Stimulated activated CD8-positive, alpha-beta memory T cell treated with anti-CD3 and anti-CD28 coated beads, Interleukin-15, amount 100 ng/mL, for 24 hours (primary cell): ENCODE results near the gene TTC32.
"Not testable (repeated sequence)": the region's sequence is repeated elsewhere in the genome, so short reads cannot be mapped to it uniquely, and the experiment has no call there.

ENCODE experiments used
- DNase-seq: peaks from one replicate; pipeline ENCODE4 v3.0.0-alpha.2; 2020; ENCODE audit warnings: low read depth

TTC32 gene

GRCh38 chr2:19899985-19900930 lies 1.5 kb downstream of the TTC32 start:
- no peak for DNase-seq

DNA sequence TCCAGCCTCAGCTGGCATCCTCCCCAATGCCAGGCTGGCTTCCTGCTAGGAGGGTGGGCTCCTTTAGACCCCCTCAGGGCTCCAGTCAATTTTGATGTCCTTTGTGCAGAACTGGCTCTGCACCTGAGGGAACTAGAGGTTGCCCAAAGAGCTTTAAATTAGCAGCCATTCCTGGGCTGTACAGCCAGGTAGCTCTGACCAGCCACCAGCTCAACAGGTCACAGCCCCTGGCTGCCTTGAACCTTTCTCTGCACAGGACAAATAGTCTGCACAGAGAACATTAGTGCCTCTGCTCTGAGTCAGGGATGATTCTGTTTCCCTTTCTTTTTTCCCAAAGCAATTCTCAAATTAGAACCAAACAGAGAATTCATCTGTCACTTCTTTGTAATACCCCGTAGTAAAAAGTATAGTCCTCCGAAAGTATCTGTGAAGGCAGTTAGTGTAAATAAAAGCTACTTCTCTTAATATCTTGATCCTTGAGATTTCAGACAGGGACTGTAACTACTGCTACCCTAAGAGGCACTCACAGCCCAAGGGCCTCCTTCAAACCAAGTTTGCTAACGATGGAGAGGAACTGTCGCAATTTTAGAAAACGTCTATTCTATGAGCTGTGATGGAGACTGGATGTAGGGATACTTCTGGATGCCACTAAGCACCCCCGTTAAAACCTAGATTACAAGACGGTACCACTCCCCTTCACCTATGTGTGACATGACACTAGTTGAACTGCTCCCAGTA lies 3.0 kb downstream of the TTC32 start:
- DNase-seq, result no peak

DNA sequence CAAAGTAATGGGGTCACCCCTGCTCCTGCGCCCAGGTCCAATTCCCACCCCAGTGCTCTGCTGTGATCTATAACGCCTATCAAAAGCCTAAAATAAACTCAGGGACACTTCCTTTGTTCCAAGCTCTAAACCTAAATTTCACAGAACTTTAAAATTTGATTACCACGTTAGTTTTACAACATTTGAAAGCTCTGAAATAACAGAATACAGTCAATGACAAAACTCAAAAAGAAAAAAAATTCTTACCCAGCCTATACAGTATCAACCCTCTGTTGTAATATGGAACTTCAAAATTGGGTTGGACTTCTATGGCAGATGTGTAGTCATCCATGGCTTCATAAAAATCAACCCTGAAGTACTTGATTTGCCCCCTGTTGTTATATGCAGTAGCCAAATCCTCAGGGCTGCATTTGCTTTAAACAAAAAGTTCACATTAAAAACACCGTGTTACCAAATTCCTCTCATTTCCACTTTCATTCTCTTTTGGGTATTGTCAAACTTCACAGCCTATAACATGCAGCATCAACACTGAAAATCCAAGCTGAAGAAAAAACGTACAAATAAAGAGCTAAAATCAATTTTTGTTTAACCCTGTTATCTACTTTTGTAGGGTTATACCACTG lies 4.0 kb downstream of the TTC32 start:
- no peak for DNase-seq

DNA sequence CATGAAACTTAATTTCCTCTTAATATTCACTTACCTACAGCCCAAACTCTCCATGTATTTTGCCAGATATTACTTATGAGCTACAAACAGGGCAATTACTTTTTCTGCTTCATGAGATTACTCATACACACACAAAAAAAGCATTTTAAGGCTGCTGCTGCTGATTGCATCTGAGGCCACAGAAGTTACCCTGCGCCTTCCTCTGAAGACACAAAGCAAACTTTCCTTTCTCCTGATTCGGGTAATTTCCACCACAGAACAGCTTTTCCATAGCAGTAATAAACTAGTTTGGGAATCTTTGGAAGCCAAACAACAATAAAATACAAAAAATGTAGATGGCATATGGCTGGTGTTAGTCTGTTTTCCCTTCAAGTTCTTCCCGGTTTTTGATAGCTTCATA lies 6.2 kb downstream of the TTC32 start:
- no peak for DNase-seq

- no peak for DNase-seq
Measured at GRCh38 chr2:19894134-19894792, 7.5 kb downstream of the TTC32 start.

DNA sequence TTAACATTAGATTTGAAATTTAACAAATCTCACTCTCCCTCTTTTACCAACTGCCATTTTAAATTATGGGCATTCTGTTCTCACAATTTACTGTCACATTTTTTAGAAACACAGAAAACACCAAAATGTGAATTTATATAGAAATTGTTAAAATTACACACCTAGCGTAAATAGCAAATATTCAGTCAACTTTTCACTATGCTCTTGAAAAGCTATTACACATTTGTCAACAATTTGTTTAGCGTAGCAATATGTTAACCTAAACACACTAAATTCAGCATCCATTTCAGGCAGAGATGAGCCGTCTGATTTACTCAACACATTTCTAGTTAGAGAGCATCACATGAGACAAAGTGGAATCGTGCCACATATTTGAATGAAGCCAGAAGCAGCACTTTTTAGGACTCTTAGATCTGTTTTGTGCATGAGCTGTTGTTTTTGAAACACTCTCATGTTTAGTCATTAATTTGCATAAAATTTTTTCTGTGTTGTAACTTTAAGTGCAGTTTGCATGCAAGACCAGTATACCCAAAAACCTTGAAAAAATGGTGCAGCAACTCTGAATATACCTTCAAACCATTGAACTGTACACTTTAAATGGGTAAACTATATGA lies 8.2 kb downstream of the TTC32 start:
- no peak for DNase-seq

DNA sequence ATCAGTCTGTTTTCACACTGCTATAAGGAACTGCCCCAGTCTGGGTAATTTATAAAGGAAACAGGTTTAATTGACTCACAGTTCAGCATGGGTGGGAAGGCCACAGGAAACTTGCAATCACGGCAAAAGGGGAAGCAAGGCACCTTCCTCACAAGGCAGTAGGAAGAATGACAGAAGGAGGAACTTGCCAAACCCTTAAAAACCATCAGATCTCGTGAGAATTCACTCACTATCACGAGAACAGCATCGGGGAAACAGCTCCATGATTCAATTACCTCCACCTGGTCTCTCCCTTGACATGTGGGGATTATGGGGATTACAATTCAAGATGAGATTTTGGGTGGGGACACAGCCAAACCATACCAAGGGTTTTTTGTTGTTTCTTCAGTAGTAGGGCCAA lies 9.8 kb downstream of the TTC32 start:
- DNase-seq, result not testable (repeated sequence)

DNA sequence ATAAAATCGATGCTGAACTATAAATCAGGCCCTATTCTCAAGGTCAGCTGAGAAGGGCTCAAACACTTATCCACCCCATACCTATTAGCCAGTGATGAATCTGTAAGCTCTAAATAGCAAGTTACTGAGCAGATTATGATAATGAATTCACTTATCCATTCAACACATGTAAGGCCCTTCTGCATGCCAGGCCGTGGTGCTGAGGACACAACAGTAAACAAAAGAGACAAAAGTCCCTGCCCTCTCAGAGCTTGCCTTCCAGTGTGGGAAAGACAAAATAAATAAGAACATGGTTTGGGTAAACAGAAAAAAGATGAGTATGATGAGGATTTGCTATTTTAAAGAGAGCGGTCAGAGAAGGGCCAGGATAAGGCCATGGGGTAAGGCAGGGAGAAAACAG lies 11.7 kb downstream of the TTC32 start:
- no peak for DNase-seq

GRCh38 chr2:19888831-19889230 lies 13.0 kb downstream of the TTC32 start:
- no peak for DNase-seq

DNA sequence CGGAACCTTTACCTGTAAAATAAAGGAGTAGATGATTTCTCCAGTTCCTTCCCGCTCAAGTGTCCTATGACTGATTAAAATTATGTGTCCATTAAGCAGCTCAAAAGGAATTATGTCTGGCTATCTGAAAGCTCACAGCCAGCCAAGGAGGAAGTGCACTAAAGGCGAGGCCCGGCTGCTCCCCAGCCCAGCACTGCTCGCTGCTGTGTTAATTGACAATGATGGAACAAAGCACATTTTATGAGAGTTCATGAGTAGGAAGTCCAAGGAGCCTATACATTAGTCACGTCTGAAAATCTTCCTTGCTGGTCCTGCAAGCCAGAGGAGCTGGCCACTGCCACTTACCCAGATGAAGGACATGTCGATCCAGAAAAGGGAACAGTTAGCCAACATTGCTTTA lies 14.3 kb downstream of the TTC32 start:
- DNase-seq, result no peak

DNA sequence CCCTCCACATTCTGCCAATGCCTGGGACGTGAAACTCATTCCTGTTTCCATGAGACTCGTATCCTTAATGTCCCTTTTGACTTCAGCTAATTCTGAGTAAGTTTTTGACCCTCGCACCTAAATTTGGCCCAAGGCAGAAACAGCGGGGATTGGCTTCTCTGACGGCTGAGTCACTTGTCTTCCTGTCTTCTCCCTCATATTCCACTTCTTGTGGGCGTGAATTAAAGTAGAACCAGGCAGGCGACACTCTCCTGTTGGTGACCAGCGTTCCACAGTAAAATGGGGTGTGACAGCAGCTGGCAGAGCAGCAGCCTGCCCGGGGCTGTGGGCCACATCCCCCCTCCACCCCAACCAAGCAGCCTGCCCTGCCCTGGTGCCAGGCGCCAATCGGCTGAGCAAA lies 15.5 kb downstream of the TTC32 start:
- no peak for DNase-seq

GRCh38 chr2:19885791-19886190 lies 16.0 kb downstream of the TTC32 start:
- no peak for DNase-seq

GRCh38 chr2:19883971-19884720 lies 17.6 kb downstream of the TTC32 start:
- DNase-seq, result no peak

DNA sequence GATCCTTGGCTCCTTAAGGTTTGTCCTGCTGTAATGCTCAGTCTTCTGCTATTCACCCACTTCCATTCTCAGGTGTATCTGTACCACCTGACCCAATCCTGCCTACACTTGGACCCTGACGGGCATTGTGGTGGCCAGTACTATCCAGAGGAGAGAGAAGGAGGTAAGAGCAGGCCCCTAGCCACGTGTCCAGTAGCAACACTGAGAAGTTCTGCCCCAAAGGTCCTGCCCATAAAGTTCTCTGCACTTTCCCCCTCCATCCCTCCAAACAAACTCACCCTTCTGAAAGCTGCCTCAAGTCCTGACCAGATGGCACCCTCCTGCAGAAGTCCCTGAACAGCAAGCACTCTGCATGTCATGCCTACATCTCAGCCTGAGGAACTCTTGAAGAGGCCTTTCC lies 18.3 kb downstream of the TTC32 start:
- DNase-seq, result no peak

DNA sequence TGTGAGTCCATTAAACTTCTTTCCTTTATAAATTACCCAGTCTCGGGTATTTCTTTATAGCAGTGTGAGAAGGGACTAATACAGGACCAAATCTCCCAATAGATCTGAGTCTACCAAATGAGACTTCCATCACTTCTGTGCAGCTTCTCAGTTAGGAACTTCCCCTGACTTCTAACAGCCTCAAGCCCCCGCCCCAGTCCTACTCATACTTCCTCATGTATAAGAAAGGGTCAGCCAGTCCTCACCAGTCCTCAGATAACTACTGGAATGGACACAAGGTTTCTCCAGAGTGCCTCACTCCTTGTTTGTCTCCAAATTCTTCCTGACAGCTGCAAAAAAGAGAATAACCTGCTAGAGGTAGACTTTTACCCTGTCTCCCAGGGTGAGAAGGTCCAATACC lies 19.5 kb downstream of the TTC32 start:
- DNase-seq, result no peak

DNA sequence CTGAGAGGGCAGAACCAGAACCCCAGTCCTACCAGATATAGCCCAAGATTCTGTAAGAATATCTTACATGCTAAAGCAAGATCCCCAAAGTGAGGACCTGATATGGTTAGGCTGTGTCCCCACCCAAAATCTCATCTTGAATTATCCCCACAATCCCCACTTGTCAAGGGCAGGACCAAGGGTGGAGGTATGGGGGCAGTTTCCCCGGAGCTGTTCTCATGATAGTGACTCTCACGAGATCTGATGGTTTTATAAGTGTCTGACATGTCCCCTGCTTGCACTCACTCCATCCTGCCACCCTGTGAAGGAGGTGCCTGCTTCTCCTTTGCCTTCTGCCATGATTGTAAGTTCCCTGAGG lies 19.9 kb downstream of the TTC32 start:
- no peak for DNase-seq

GRCh38 chr2:19881221-19881907 lies 20.4 kb downstream of the TTC32 start:
- DNase-seq, result no peak

DNA sequence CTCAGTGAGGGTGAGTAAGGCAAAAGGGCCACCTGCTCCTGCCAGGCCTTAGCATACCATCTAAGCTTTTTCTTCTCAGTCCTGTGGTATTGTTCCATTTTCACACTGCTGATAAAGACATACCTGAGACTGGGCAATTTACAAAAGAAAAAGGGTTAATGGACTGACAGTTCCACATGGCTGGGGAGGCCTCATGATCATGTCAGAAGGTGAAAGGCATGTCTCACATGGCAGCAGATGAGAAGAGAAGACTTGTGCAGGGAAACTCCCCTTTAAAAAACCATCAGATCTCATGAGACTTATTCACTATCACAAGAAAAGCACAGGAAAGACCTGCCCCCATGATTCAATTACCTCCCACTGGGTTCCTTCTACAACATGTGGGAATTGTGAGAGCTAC lies 21.6 kb downstream of the TTC32 start:
- not testable (repeated sequence) for DNase-seq

- no peak for DNase-seq
Measured at GRCh38 chr2:19879120-19879519, 22.7 kb downstream of the TTC32 start.

- no peak for DNase-seq
Measured at GRCh38 chr2:19878268-19879046, 23.3 kb downstream of the TTC32 start.
